Measurements from ENCODE around the gene MARVELD1. TPM values are rescaled to one million over a fixed set of nuclear protein-coding genes. Genes with fewer than 3 reads are reported as not detected.

The MARVELD1 gene
- total RNA-seq, 2 experiments from 2014 or later: 0.13 TPM; not detected in 1

DNA sequence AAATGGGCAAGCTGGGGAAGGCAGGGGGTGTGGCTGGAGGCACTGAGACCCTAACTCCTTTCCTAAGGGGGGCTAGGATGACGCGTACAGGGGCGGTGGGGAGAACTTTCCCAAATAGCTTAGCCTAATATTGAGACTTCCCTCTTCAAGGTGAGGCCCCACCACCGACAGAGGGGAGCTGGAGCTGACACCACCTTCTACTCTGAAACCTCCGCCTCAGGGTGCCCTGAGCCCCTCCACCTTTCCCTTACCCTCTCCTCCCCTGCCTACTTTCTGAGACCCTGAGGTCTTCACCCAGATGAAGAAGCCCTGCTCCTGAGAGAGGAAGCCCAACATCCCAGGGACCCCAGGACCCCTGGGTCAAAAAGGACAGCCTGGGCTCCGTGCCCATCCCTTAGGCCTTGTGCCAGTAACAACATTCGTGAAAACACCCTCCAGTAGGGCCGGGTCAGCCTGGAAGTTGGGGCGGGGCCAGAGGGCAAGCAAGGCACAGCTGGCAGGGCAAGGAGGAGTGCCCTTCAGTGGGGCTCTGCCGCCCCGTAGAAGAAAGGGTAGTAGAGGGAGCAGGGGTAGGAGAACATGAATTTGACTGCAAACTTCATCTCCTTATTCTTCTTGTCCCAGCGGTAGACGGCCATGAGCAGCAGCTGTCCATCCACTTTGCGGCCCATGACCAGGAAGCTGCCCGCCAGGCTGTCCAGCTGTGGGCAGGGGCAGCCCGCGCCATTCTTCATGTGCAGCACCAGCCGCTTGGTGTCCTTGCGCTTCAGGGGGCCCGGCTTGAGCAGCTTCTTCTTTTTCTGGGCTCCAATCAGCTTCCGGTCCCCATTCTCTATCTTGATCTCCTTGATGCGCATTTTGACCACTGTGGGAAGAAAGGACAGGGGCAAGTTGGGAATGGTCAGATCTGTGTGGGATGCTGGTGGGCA lies 53.7 kb downstream of the MARVELD1 start:
- no peak overlapping the region for H3K4me2 ChIP-seq (ENCODE audit: low read length)
- ChIA-PET CTCF (ENCODE audit: unreplicated experiment) (no interaction called here), POLR2A (no interaction called here)

More for the DNA sequence above, 53.7 kb downstream of the MARVELD1 start:
- no peak for DNase-seq (ENCODE audit: low spot score)
- Histone ChIP-seq H3K9me2 (ENCODE audit: insufficient read depth, low read length) (no peaks in the 10 kb centered on the region), H3K4me1 (ENCODE audit: insufficient read depth, low read length, poor library complexity, severe bottlenecking) (peaks cover 34% of the 10 kb centered on the region), H3K9me3 (ENCODE audit: low read length) (no peaks in the 10 kb centered on the region), H3K27ac (ENCODE audit: low read depth, low read length, poor library complexity, severe bottlenecking) (no peak overlapping the region), H3K4me3 (ENCODE audit: low read depth, low read length, poor library complexity, severe bottlenecking) (no peak overlapping the region), H2AFZ (ENCODE audit: low read length) (no peak overlapping the region), H3K79me2 (ENCODE audit: insufficient read depth, low read depth, low read length) (no peaks in the 10 kb centered on the region), H3K36me3 (ENCODE audit: insufficient read depth, low read length) (no peaks in the 10 kb centered on the region), H4K20me1 (ENCODE audit: insufficient read depth, low read length) (no peaks in the 10 kb centered on the region)
- no peak for TF ChIP-seq EZH2phosphoT487 (IDR thresholded peaks at IDR 0.05; ENCODE audit: borderline replicate concordance, low read depth, low read length)
- TF ChIP-seq, protein P1, sequence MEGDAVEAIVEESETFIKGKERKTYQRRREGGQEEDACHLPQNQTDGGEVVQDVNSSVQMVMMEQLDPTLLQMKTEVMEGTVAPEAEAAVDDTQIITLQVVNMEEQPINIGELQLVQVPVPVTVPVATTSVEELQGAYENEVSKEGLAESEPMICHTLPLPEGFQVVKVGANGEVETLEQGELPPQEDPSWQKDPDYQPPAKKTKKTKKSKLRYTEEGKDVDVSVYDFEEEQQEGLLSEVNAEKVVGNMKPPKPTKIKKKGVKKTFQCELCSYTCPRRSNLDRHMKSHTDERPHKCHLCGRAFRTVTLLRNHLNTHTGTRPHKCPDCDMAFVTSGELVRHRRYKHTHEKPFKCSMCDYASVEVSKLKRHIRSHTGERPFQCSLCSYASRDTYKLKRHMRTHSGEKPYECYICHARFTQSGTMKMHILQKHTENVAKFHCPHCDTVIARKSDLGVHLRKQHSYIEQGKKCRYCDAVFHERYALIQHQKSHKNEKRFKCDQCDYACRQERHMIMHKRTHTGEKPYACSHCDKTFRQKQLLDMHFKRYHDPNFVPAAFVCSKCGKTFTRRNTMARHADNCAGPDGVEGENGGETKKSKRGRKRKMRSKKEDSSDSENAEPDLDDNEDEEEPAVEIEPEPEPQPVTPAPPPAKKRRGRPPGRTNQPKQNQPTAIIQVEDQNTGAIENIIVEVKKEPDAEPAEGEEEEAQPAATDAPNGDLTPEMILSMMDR (conservative IDR thresholded peaks at IDR 0.05; ENCODE audit: low read length): no peak
- no TSS peak for BruUV-seq (replicated peaks)
- intact Hi-C loops (cut with micrococcal nuclease; ENCODE audit: unreplicated experiment): no loop called here

Other genes starting within 250 kb of the MARVELD1 start
- gene MMS19, start 215.3 kb upstream of the MARVELD1 start, total RNA-seq (2014; rRNA removed; shearing (Covaris generic)): 74.4 and 95.7 TPM in 2 replicates
- gene MMS19, start 215.3 kb upstream of the MARVELD1 start, total RNA-seq (2022): 74.8 and 90.3 TPM in 2 replicates
- gene UBTD1, start 214.8 kb upstream of the MARVELD1 start, total RNA-seq (2014; rRNA removed; shearing (Covaris generic)): 1.1 and 1.4 TPM in 2 replicates
- gene UBTD1, start 214.8 kb upstream of the MARVELD1 start, total RNA-seq (2022): 2.0 and 2.2 TPM in 2 replicates
- gene ANKRD2, start 141.0 kb upstream of the MARVELD1 start, total RNA-seq (2014; rRNA removed; shearing (Covaris generic)): not detected in 2 replicates
- gene ANKRD2, start 141.0 kb upstream of the MARVELD1 start, total RNA-seq (2022): not detected in 2 replicates
- gene HOGA1, start 129.3 kb upstream of the MARVELD1 start, total RNA-seq (2014; rRNA removed; shearing (Covaris generic)): not detected in 2 replicates
- gene HOGA1, start 129.3 kb upstream of the MARVELD1 start, total RNA-seq (2022): 0.25 TPM in 1 of 2 replicates, not detected in the other
- gene C10orf62, start 124.0 kb upstream of the MARVELD1 start, total RNA-seq (2014; rRNA removed; shearing (Covaris generic)): not detected in 2 replicates
- not detected in 2 replicates for gene C10orf62, start 124.0 kb upstream of the MARVELD1 start, total RNA-seq (2022)
- 2.4 and 2.9 TPM in 2 replicates for gene MORN4, start 80.2 kb upstream of the MARVELD1 start, total RNA-seq (2014; rRNA removed; shearing (Covaris generic))
- gene MORN4, start 80.2 kb upstream of the MARVELD1 start, total RNA-seq (2022): 5.4 TPM in 2 replicates
- 8.0 and 9.2 TPM in 2 replicates for gene PI4K2A, start 73.1 kb upstream of the MARVELD1 start, total RNA-seq (2014; rRNA removed; shearing (Covaris generic))
- 11.9 and 12.7 TPM in 2 replicates for gene PI4K2A, start 73.1 kb upstream of the MARVELD1 start, total RNA-seq (2022)
- 2.8 and 4.6 TPM in 2 replicates for gene AVPI1, start 26.5 kb upstream of the MARVELD1 start, total RNA-seq (2014; rRNA removed; shearing (Covaris generic))
- 2.1 and 3.2 TPM in 2 replicates for gene AVPI1, start 26.5 kb upstream of the MARVELD1 start, total RNA-seq (2022)
- 24.0 and 25.5 TPM in 2 replicates for gene ZFYVE27, start 23.4 kb downstream of the MARVELD1 start, total RNA-seq (2014; rRNA removed; shearing (Covaris generic))
- gene ZFYVE27, start 23.4 kb downstream of the MARVELD1 start, total RNA-seq (2022): 31.8 and 33.0 TPM in 2 replicates
- not detected in 2 replicates for gene SFRP5, start 58.3 kb downstream of the MARVELD1 start, total RNA-seq (2014; rRNA removed; shearing (Covaris generic))
- gene SFRP5, start 58.3 kb downstream of the MARVELD1 start, total RNA-seq (2022): not detected in 2 replicates
- gene GOLGA7B, start 136.1 kb downstream of the MARVELD1 start, total RNA-seq (2014; rRNA removed; shearing (Covaris generic)): 0.09 TPM in 1 of 2 replicates, not detected in the other
- 0.08 and 0.15 TPM in 2 replicates for gene GOLGA7B, start 136.1 kb downstream of the MARVELD1 start, total RNA-seq (2022)